OCI-LY7 (cell line): ENCODE measurements around the gene PSMA3.

Source experiments
- CTCF ChIP-seq: fragments of 200-600 bp; sonication (generic); conservative IDR thresholded peaks from 2 replicates; pipeline ENCODE4 v1.5.1; 2014; ENCODE audit warnings: mild to moderate bottlenecking, antibody characterized with exemption, low read length, moderate library complexity, mixed read lengths
- EZH2phosphoT487 ChIP-seq: fragments of 200-600 bp; sonication (generic); IDR thresholded peaks from 2 replicates; pipeline ENCODE4 v1.6.1; 2018; ENCODE audit warnings: low read depth, borderline replicate concordance, mild to moderate bottlenecking, mixed run types, antibody characterized with exemption, low read length, moderate library complexity, mixed read lengths

GRCh38 chr14:58278177-58278576 is 33.5 kb downstream of the PSMA3 start:
- TF ChIP-seq CTCF (no peak), EZH2phosphoT487 (no peak)
